ENCODE results near the gene ZNF160.

GRCh38 chr19:53078668-53079067 lies 24.6 kb downstream of the ZNF160 start:
- no peak for TF ChIP-seq EZH2 (IDR thresholded peaks at IDR 0.05)
- TF ChIP-seq POLR2AphosphoS5 (IDR thresholded peaks at IDR 0.05; ENCODE audit: borderline replicate concordance, low read depth, low read length) = no peak

Measured in SK-N-MC (cell line).